ENCODE results near the gene ANO3. TPM values are rescaled to one million over a fixed set of nuclear protein-coding genes. Genes with fewer than 3 reads are reported as not detected.

The ANO3 gene
- total RNA-seq, 1 experiment from 2014 or later, result not detected

GRCh38 chr11:26649884-26650283, 318.0 kb downstream of the ANO3 start:
- no peak overlapping the region for H3K27ac ChIP-seq (ENCODE audit: low read length)
- DNase-seq (peak; percentile 83), ATAC-seq (peak; percentile 78)
- TF ChIP-seq EZH2phosphoT487 (IDR thresholded peaks at IDR 0.05; ENCODE audit: borderline replicate concordance, low read length) (no peak), CTCF (conservative IDR thresholded peaks at IDR 0.05; ENCODE audit: low read depth, low read length) (peak; percentile 74), EZH2 (IDR thresholded peaks at IDR 0.05; ENCODE audit: low read length, unreplicated experiment) (no peak)
- intact Hi-C loops (cut with micrococcal nuclease), result loop anchor here (1.0 kb wide), 1 partner anchor 353 kb away; no protein-coding TSS in a partner anchor
- CTCF ChIA-PET, result no interaction called here
- POLR2A ChIA-PET (ENCODE audit: unreplicated experiment), result no interaction called here
- no peak overlapping the region for H2AFZ ChIP-seq (ENCODE audit: low read length)
- no peaks in the 10 kb centered on the region for H3K9me2 ChIP-seq (replicated peaks; ENCODE audit: low read length)
- BruUV-seq (replicated peaks), result no TSS peak
- H3K9ac ChIP-seq (ENCODE audit: low read length), result no peak overlapping the region
- no peak overlapping the region for H3K4me2 ChIP-seq (ENCODE audit: low read length)
- no peaks in the 10 kb centered on the region for H3K9me3 ChIP-seq (ENCODE audit: low read length)
- no peaks in the 10 kb centered on the region for H3K36me3 ChIP-seq (ENCODE audit: low read depth, low read length)
- no peaks in the 10 kb centered on the region for H3K79me2 ChIP-seq (ENCODE audit: low read length)
- no peaks in the 10 kb centered on the region for H3F3A ChIP-seq (ENCODE audit: low read length, unreplicated experiment)
- H3K4me1 ChIP-seq (ENCODE audit: insufficient read depth, low read length), result no peaks in the 10 kb centered on the region
- H4K20me1 ChIP-seq (ENCODE audit: low read length), result no peaks in the 10 kb centered on the region
- H3K27me3 ChIP-seq (ENCODE audit: low read length), result peaks cover 29% of the 10 kb centered on the region
- no peak overlapping the region for H3K4me3 ChIP-seq (ENCODE audit: low read length)

- Histone ChIP-seq H3K9ac (ENCODE audit: low read length) (no peak overlapping the region), H3K4me1 (ENCODE audit: insufficient read depth, low read length) (no peaks in the 10 kb centered on the region), H3K4me2 (ENCODE audit: low read length) (no peak overlapping the region), H2AFZ (ENCODE audit: low read length) (no peak overlapping the region), H3K79me2 (ENCODE audit: low read length) (no peaks in the 10 kb centered on the region), H3K27ac (ENCODE audit: low read length) (no peak overlapping the region), H3K4me3 (ENCODE audit: low read length) (no peak overlapping the region), H3K9me3 (ENCODE audit: low read length) (no peaks in the 10 kb centered on the region), H3K27me3 (ENCODE audit: low read length) (peaks cover 40% of the 10 kb centered on the region), H3K36me3 (ENCODE audit: low read depth, low read length) (no peaks in the 10 kb centered on the region), H3F3A (ENCODE audit: low read length, unreplicated experiment) (no peaks in the 10 kb centered on the region), H4K20me1 (ENCODE audit: low read length) (no peaks in the 10 kb centered on the region), H3K9me2 (replicated peaks; ENCODE audit: low read length) (no peaks in the 10 kb centered on the region)
- DNase-seq (no peak), ATAC-seq (no peak)
- ChIA-PET POLR2A (ENCODE audit: unreplicated experiment) (no interaction called here), CTCF (no interaction called here)
- no TSS peak for BruUV-seq (replicated peaks)
- intact Hi-C loops (cut with micrococcal nuclease), result no loop called here
- TF ChIP-seq CTCF (conservative IDR thresholded peaks at IDR 0.05; ENCODE audit: low read depth, low read length) (no peak), EZH2phosphoT487 (IDR thresholded peaks at IDR 0.05; ENCODE audit: borderline replicate concordance, low read length) (no peak)
Measured at GRCh38 chr11:26651916-26652315, 320.0 kb downstream of the ANO3 start.

GRCh38 chr11:26655287-26655686, 323.4 kb downstream of the ANO3 start:
- Histone ChIP-seq H4K20me1 (ENCODE audit: low read length) (no peaks in the 10 kb centered on the region), H3K36me3 (ENCODE audit: low read depth, low read length) (no peaks in the 10 kb centered on the region), H3K4me1 (ENCODE audit: insufficient read depth, low read length) (no peaks in the 10 kb centered on the region), H3K79me2 (ENCODE audit: low read length) (no peaks in the 10 kb centered on the region), H3K9me3 (ENCODE audit: low read length) (no peaks in the 10 kb centered on the region), H2AFZ (ENCODE audit: low read length) (no peak overlapping the region), H3F3A (ENCODE audit: low read length, unreplicated experiment) (no peaks in the 10 kb centered on the region), H3K4me2 (ENCODE audit: low read length) (no peak overlapping the region), H3K9ac (ENCODE audit: low read length) (no peak overlapping the region), H3K4me3 (ENCODE audit: low read length) (no peak overlapping the region), H3K27ac (ENCODE audit: low read length) (no peak overlapping the region), H3K27me3 (ENCODE audit: low read length) (peaks cover 36% of the 10 kb centered on the region), H3K9me2 (replicated peaks; ENCODE audit: low read length) (no peaks in the 10 kb centered on the region)
- POLR2A ChIA-PET (ENCODE audit: unreplicated experiment), result no interaction called here
- CTCF ChIA-PET, result no interaction called here
- BruUV-seq (replicated peaks), result no TSS peak
- DNase-seq, result no peak
- intact Hi-C loops (cut with micrococcal nuclease), result no loop called here
- no peak for ATAC-seq
- TF ChIP-seq EZH2 (IDR thresholded peaks at IDR 0.05; ENCODE audit: low read length, unreplicated experiment), result no peak
- TF ChIP-seq EZH2phosphoT487 (IDR thresholded peaks at IDR 0.05; ENCODE audit: borderline replicate concordance, low read length), result no peak
- no peak for TF ChIP-seq CTCF (conservative IDR thresholded peaks at IDR 0.05; ENCODE audit: low read depth, low read length)

Data from PC-3 (cell line).